G401 (cell line): ENCODE data around the gene CEP112. TPM values are rescaled to one million over a fixed set of nuclear protein-coding genes. Genes with fewer than 3 reads are reported as not detected.

Source experiments
- DNase-seq: peaks from one replicate; pipeline ENCODE4 v3.0.0-alpha.2; 2015; ENCODE audit warnings: low spot score
- in situ Hi-C: cut with HindIII; loops from 2 replicates; pipeline ENCODE4 v1.10.0; 2016; ENCODE audit warnings: low sequenced_read_pairs, mixed read lengths
- total RNA-seq: library from RNA; depleted of rRNA; stranded (reverse); fragments of >200 nt; shearing (Covaris generic); gene quantifications from 2 replicates; pipeline ENCODE4 v1.2.3, GENCODE V29; 2014; rRNA removed

The CEP112 gene
- 4.5 and 9.6 TPM in 2 replicates for total RNA-seq

GRCh38 chr17:66191593-66192377 is at the start of gene CEP112:
Gene CEP112, minus strand, starts transcription at chr17:66192133.
- in situ Hi-C loops: no loop called here
- peak; percentile 48 for DNase-seq

- DNase-seq: no peak
- in situ Hi-C loops: no loop called here
These were observed 48.7 kb upstream of the CEP112 start for GRCh38 chr17:66240630-66241029.

- DNase-seq: no peak
- in situ Hi-C loops: no loop called here
These were observed 48.1 kb upstream of the CEP112 start for GRCh38 chr17:66240013-66240412.

- DNase-seq: no peak
These were observed 43.6 kb upstream of the CEP112 start for GRCh38 chr17:66235377-66235994.

GRCh38 chr17:66234611-66235010 is 42.7 kb upstream of the CEP112 start:
- DNase-seq: no peak
- in situ Hi-C loops: no loop called here

More at GRCh38 chr17:66235377-66235994, 43.6 kb upstream of the CEP112 start:
- in situ Hi-C loops: no loop called here

GRCh38 chr17:66233023-66233753 is 41.3 kb upstream of the CEP112 start:
- no peak for DNase-seq
- in situ Hi-C loops: no loop called here

GRCh38 chr17:66230922-66231591 is 39.1 kb upstream of the CEP112 start:
- in situ Hi-C loops: no loop called here
- DNase-seq: no peak

GRCh38 chr17:66229783-66230538 is 38.0 kb upstream of the CEP112 start:
- in situ Hi-C loops: no loop called here
- no peak for DNase-seq

GRCh38 chr17:66228887-66229782 is 37.2 kb upstream of the CEP112 start, which contains the start of gene APOH:
Gene APOH, minus strand, starts transcription at chr17:66229415. Its CDS starts 36 bp downstream, at chr17:66229379.
- no peak for DNase-seq
- in situ Hi-C loops: no loop called here

- in situ Hi-C loops: no loop called here
- DNase-seq: no peak
These were observed 35.5 kb upstream of the CEP112 start for GRCh38 chr17:66227212-66228045.

- in situ Hi-C loops: no loop called here
- DNase-seq: no peak
These were observed 30.9 kb upstream of the CEP112 start for GRCh38 chr17:66222798-66223350.

GRCh38 chr17:66221755-66222530 is 30.0 kb upstream of the CEP112 start:
- in situ Hi-C loops: no loop called here
- DNase-seq: no peak

- no peak for DNase-seq
- in situ Hi-C loops: no loop called here
These were observed 29.4 kb upstream of the CEP112 start for GRCh38 chr17:66221343-66221742.

GRCh38 chr17:66220079-66220835 is 28.3 kb upstream of the CEP112 start:
- in situ Hi-C loops: no loop called here
- DNase-seq: no peak

GRCh38 chr17:66215529-66215911 is 23.6 kb upstream of the CEP112 start:
- no peak for DNase-seq
- in situ Hi-C loops: no loop called here
